ENCODE data around the gene SPTB.

The SPTB gene

DNA sequence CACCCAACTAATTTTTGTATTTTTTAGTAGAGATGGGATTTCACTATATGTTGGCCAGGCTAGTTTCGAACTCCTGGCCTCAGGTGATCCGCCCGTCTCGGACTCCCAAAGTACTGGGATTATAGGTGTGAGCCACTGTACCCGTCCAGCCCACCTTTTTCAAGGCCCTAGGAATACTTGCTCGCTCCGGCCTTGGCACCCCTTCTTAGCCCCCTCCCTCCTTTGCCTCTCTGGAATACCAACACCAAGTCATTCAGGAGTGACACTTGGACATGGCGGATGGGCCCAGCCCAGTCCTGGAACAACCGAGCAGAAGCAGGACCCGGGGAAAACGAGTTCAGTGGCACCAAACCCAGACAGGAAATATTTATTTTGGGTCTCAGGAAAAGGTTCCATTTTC is 146.4 kb downstream of the SPTB start:
- Histone ChIP-seq H3K4me2 (ENCODE audit: insufficient read depth, low read length, poor library complexity, severe bottlenecking) (no peak overlapping the region), H3K23ac (ENCODE audit: low read depth, low read length, poor library complexity) (no peak overlapping the region), H4K91ac (ENCODE audit: low read depth, low read length, poor library complexity) (no peak overlapping the region), H2BK5ac (ENCODE audit: low read length) (no peak overlapping the region), H2AK5ac (ENCODE audit: low read depth, low read length) (no peak overlapping the region), H3K4ac (ENCODE audit: low read length) (no peak overlapping the region), H3K27ac (replicated peaks; ENCODE audit: low read length) (no peak overlapping the region), H2BK15ac (ENCODE audit: low read length) (no peak overlapping the region), H3K18ac (ENCODE audit: low read length) (no peak overlapping the region), H3K27me3 (ENCODE audit: control insufficient read depth in 3 of 3, insufficient read depth in 3 of 3, low read depth in 1 of 3, low read length in 3 of 3) (no peaks in the 10 kb centered on the region), H3K79me1 (ENCODE audit: low read depth, low read length) (peaks cover 38% of the 10 kb centered on the region), H3K36me3 (replicated peaks in 1 of 2; ENCODE audit: control insufficient read depth in 2 of 2, insufficient read depth in 2 of 2, low read length in 2 of 2) (peaks cover 63% of the 10 kb centered on the region in 2 donors), H3K9ac (ENCODE audit: low read depth, low read length, poor library complexity) (no peak overlapping the region), H3K4me1 (ENCODE audit: control insufficient read depth in 2 of 2, insufficient read depth in 1 of 2, low read depth in 1 of 2, low read length in 2 of 2) (peaks cover 4 to 19% of the 10 kb centered on the region in 2 donors), H4K8ac (ENCODE audit: low read depth, low read length) (no peak overlapping the region), H2BK120ac (ENCODE audit: low read depth, low read length) (no peak overlapping the region), H3K4me3 (ENCODE audit: low read length in 2 of 2) (no peak overlapping the region), H3K14ac (ENCODE audit: low read length) (no peak overlapping the region), H2BK12ac (ENCODE audit: low read length) (no peak overlapping the region), H2AFZ (ENCODE audit: low read length) (no peak overlapping the region), H3K9me3 (replicated peaks in 1 of 2; ENCODE audit: control insufficient read depth in 2 of 2, insufficient read depth in 1 of 2, low read depth in 1 of 2, low read length in 2 of 2) (no peaks in the 10 kb centered on the region)
- no peak for DNase-seq (ENCODE audit: low spot score)
- no CpG with 5 or more reads among the region's 11 CpGs for WGBS, 2 donors (ENCODE audit: extremely low coverage in 2 of 2, insufficient read length in 2 of 2, insufficient replicate concordance in 1 of 2)

DNA sequence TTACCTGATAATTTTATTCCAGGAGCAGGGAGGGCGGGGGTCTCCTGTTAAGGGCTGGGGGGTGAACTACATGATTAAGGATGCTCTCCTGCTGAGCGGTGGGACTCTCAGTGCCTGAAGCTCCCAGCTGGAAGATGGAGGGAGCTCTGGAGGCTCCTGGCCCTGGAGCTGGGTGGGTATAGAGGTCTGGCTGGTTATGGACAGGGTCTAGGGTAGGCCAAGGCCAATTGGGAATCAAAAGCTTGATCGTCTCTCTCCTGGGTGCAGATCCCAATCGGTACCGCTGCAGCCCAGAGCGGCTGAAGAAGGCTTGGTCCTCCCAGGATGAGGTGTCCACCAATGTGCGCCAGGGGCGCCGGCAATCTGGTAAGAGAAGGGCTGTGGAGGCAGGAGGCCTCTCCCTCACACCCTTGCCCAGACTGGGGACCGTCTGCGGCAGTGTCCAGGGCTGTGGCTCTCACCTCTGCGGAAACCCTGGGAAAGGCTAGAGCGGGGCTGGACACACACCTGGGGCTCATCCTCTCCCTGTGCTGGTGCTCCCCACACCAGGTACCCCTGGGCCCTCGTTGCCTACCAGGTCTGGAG is 147.1 kb downstream of the SPTB start:
- Histone ChIP-seq H3K14ac (ENCODE audit: low read length) (no peak overlapping the region), H3K4me3 (ENCODE audit: low read length in 2 of 2) (no peak overlapping the region), H3K23ac (ENCODE audit: low read depth, low read length, poor library complexity) (no peak overlapping the region), H3K27ac (replicated peaks; ENCODE audit: low read length) (no peak overlapping the region), H3K27me3 (ENCODE audit: control insufficient read depth in 3 of 3, insufficient read depth in 3 of 3, low read depth in 1 of 3, low read length in 3 of 3) (no peaks in the 10 kb centered on the region), H3K36me3 (replicated peaks in 1 of 2; ENCODE audit: control insufficient read depth in 2 of 2, insufficient read depth in 2 of 2, low read length in 2 of 2) (peaks cover 67 to 70% of the 10 kb centered on the region in 2 donors), H2BK15ac (ENCODE audit: low read length) (no peak overlapping the region), H3K9me3 (replicated peaks in 1 of 2; ENCODE audit: control insufficient read depth in 2 of 2, insufficient read depth in 1 of 2, low read depth in 1 of 2, low read length in 2 of 2) (no peaks in the 10 kb centered on the region), H2BK5ac (ENCODE audit: low read length) (no peak overlapping the region), H4K91ac (ENCODE audit: low read depth, low read length, poor library complexity) (no peak overlapping the region), H2BK12ac (ENCODE audit: low read length) (no peak overlapping the region), H3K79me1 (ENCODE audit: low read depth, low read length) (peaks cover 42% of the 10 kb centered on the region), H3K9ac (ENCODE audit: low read depth, low read length, poor library complexity) (no peak overlapping the region), H3K4me1 (ENCODE audit: control insufficient read depth in 2 of 2, insufficient read depth in 1 of 2, low read depth in 1 of 2, low read length in 2 of 2) (peaks cover 4 to 19% of the 10 kb centered on the region in 2 donors), H4K8ac (ENCODE audit: low read depth, low read length) (no peak overlapping the region), H2AK5ac (ENCODE audit: low read depth, low read length) (no peak overlapping the region), H3K18ac (ENCODE audit: low read length) (no peak overlapping the region), H2BK120ac (ENCODE audit: low read depth, low read length) (no peak overlapping the region), H2AFZ (ENCODE audit: low read length) (no peak overlapping the region), H3K4ac (ENCODE audit: low read length) (no peak overlapping the region), H3K4me2 (ENCODE audit: insufficient read depth, low read length, poor library complexity, severe bottlenecking) (no peak overlapping the region)
- no CpG with 5 or more reads among the region's 14 CpGs for WGBS, 2 donors (ENCODE audit: extremely low coverage in 2 of 2, insufficient read length in 2 of 2, insufficient replicate concordance in 1 of 2)
- no peak for DNase-seq (ENCODE audit: low spot score)

- WGBS, 2 donors (ENCODE audit: extremely low coverage in 2 of 2, insufficient read length in 2 of 2, insufficient replicate concordance in 1 of 2), result no CpG with 5 or more reads among the region's 4 CpGs
- Histone ChIP-seq H3K23ac (ENCODE audit: low read depth, low read length, poor library complexity) (no peak overlapping the region), H3K4me1 (ENCODE audit: control insufficient read depth in 2 of 2, insufficient read depth in 1 of 2, low read depth in 1 of 2, low read length in 2 of 2) (peaks cover 4 to 19% of the 10 kb centered on the region in 2 donors), H3K4me2 (ENCODE audit: insufficient read depth, low read length, poor library complexity, severe bottlenecking) (no peak overlapping the region), H3K14ac (ENCODE audit: low read length) (no peak overlapping the region), H3K9me3 (replicated peaks in 1 of 2; ENCODE audit: control insufficient read depth in 2 of 2, insufficient read depth in 1 of 2, low read depth in 1 of 2, low read length in 2 of 2) (no peaks in the 10 kb centered on the region), H2BK120ac (ENCODE audit: low read depth, low read length) (no peak overlapping the region), H4K8ac (ENCODE audit: low read depth, low read length) (no peak overlapping the region), H3K4me3 (ENCODE audit: low read length in 2 of 2) (no peak overlapping the region), H2BK15ac (ENCODE audit: low read length) (no peak overlapping the region), H3K18ac (ENCODE audit: low read length) (no peak overlapping the region), H2AK5ac (ENCODE audit: low read depth, low read length) (no peak overlapping the region), H3K9ac (ENCODE audit: low read depth, low read length, poor library complexity) (no peak overlapping the region), H3K27me3 (ENCODE audit: control insufficient read depth in 3 of 3, insufficient read depth in 3 of 3, low read depth in 1 of 3, low read length in 3 of 3) (no peaks in the 10 kb centered on the region), H3K36me3 (replicated peaks in 1 of 2; ENCODE audit: control insufficient read depth in 2 of 2, insufficient read depth in 2 of 2, low read length in 2 of 2) (peaks cover 69 to 73% of the 10 kb centered on the region in 2 donors), H3K79me1 (ENCODE audit: low read depth, low read length) (peaks cover 44% of the 10 kb centered on the region), H3K4ac (ENCODE audit: low read length) (no peak overlapping the region), H2BK12ac (ENCODE audit: low read length) (no peak overlapping the region), H4K91ac (ENCODE audit: low read depth, low read length, poor library complexity) (no peak overlapping the region), H3K27ac (replicated peaks; ENCODE audit: low read length) (no peak overlapping the region), H2BK5ac (ENCODE audit: low read length) (no peak overlapping the region), H2AFZ (ENCODE audit: low read length) (no peak overlapping the region)
- no peak for DNase-seq (ENCODE audit: low spot score)
These were observed 147.6 kb downstream of the SPTB start for GRCh38 chr14:64732066-64732465.

GRCh38 chr14:64731141-64731581 is 148.5 kb downstream of the SPTB start:
- Histone ChIP-seq H2BK12ac (ENCODE audit: low read length) (no peak overlapping the region), H2BK5ac (ENCODE audit: low read length) (no peak overlapping the region), H3K79me1 (ENCODE audit: low read depth, low read length) (peaks cover 45% of the 10 kb centered on the region), H3K4ac (ENCODE audit: low read length) (no peak overlapping the region), H2BK120ac (ENCODE audit: low read depth, low read length) (no peak overlapping the region), H3K27ac (replicated peaks; ENCODE audit: low read length) (no peak overlapping the region), H3K23ac (ENCODE audit: low read depth, low read length, poor library complexity) (no peak overlapping the region), H2AFZ (ENCODE audit: low read length) (no peak overlapping the region), H3K4me1 (ENCODE audit: control insufficient read depth in 2 of 2, insufficient read depth in 1 of 2, low read depth in 1 of 2, low read length in 2 of 2) (peaks cover 0 to 22% of the 10 kb centered on the region in 2 donors), H3K18ac (ENCODE audit: low read length) (no peak overlapping the region), H3K27me3 (ENCODE audit: control insufficient read depth in 3 of 3, insufficient read depth in 3 of 3, low read depth in 1 of 3, low read length in 3 of 3) (no peaks in the 10 kb centered on the region), H3K4me3 (ENCODE audit: low read length in 2 of 2) (no peak overlapping the region), H4K91ac (ENCODE audit: low read depth, low read length, poor library complexity) (no peak overlapping the region), H3K4me2 (ENCODE audit: insufficient read depth, low read length, poor library complexity, severe bottlenecking) (no peak overlapping the region), H3K14ac (ENCODE audit: low read length) (no peak overlapping the region), H3K9me3 (replicated peaks in 1 of 2; ENCODE audit: control insufficient read depth in 2 of 2, insufficient read depth in 1 of 2, low read depth in 1 of 2, low read length in 2 of 2) (no peaks in the 10 kb centered on the region), H2AK5ac (ENCODE audit: low read depth, low read length) (no peak overlapping the region), H3K36me3 (replicated peaks in 1 of 2; ENCODE audit: control insufficient read depth in 2 of 2, insufficient read depth in 2 of 2, low read length in 2 of 2) (peaks cover 66 to 71% of the 10 kb centered on the region in 2 donors), H4K8ac (ENCODE audit: low read depth, low read length) (no peak overlapping the region), H3K9ac (ENCODE audit: low read depth, low read length, poor library complexity) (no peak overlapping the region), H2BK15ac (ENCODE audit: low read length) (no peak overlapping the region)
- no CpG with 5 or more reads among the region's 15 CpGs for WGBS, 2 donors (ENCODE audit: extremely low coverage in 2 of 2, insufficient read length in 2 of 2, insufficient replicate concordance in 1 of 2)
- no peak for DNase-seq (ENCODE audit: low spot score)
